ENCODE data around the gene RBM8A.

RBM8A gene

DNA sequence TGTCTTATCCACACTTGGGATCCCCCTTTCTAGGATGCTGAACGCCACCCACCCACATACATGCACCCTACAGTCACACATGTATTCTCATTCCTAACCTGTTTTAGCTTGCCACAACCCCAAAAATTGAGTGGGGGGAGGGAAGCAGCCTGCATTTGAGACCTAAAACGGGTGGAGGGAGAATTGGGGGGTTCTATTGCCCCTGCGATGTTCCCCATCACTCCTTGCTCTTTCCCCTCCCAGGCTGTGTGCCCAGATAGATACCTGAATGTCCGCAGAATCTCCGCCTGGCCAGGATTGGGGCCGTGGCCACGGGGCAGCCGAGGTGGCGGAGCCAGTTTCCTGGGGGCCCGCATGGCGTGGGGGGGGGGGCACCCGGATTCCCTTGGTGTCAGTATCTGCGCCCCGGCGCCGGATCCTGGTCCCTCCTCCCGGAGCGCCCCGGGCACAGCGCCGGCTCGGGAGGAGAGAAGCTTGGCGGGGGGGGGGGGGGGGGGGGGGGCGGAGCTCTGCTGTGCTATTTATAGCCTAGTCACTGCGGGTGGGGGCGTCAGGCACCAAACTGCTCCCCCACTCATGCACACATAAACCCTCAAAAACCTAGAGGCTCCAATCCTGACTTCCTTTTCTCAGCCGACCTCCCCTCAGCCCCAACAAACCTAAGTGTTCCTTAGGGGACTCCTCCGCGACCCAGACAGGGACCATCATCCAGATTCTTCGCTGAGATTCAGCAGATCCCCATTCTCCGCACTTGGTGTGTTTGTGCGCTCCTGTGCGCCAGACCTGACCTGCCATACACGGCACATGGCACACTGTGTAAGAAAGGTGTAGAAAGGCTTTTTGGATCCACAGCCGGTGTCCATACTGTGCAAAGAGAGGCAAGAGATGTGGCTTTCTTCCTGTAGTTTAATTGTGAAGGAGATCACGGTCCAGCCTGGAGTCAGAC lies 35.1 kb upstream of the RBM8A start:
- H4K20me1 ChIP-seq: no peaks in the 10 kb centered on the region
- H3K36me3 ChIP-seq: peaks cover 5% of the 10 kb centered on the region
- peak overlapping the region; percentile 76 for H3K9ac ChIP-seq
- peak overlapping the region; percentile 99 for H3K4me2 ChIP-seq
- peaks cover 7% of the 10 kb centered on the region for H3K9me3 ChIP-seq
- peaks cover 34% of the 10 kb centered on the region for H3K27me3 ChIP-seq
- no peak for TF ChIP-seq Cebpa-rat (IDR thresholded peaks at IDR 0.05)
- peak overlapping the region; percentile 79 for H3K4me3 ChIP-seq
- H3K4me1 ChIP-seq: peaks cover 64% of the 10 kb centered on the region
- H3K27ac ChIP-seq: no peak overlapping the region

GRCh38 chr1:145961425-145962156 lies 34.3 kb upstream of the RBM8A start:
- Histone ChIP-seq H3K4me3 (peak overlapping the region; percentile 79), H3K27ac (peak overlapping the region; percentile 72), H3K4me1 (peaks cover 67% of the 10 kb centered on the region), H3K9me3 (no peaks in the 10 kb centered on the region), H3K4me2 (peak overlapping the region; percentile 99), H4K20me1 (no peaks in the 10 kb centered on the region), H3K9ac (peak overlapping the region; percentile 76), H3K27me3 (peaks cover 34% of the 10 kb centered on the region), H3K36me3 (no peaks in the 10 kb centered on the region)
- no peak for TF ChIP-seq Cebpa-rat (IDR thresholded peaks at IDR 0.05)

DNA sequence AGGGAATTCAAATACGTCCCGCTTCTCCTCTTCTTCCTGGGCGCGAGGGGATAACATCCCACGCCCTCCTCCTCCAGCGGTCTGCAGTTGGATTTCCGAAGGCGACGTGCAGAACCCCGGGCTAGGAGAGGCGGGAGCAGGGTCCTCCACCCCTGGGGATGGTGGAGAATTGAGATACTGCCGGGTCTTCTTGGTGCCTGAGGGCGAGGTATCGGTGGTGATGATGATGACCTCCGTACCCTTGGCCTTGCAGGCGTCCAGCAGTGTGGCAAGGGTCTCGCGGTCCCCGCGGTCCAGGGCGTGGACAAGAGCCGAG lies 33.8 kb upstream of the RBM8A start:
- Histone ChIP-seq H3K27me3 (peaks cover 34% of the 10 kb centered on the region), H3K4me2 (peak overlapping the region; percentile 99), H3K4me3 (peak overlapping the region; percentile 79), H3K9me3 (no peaks in the 10 kb centered on the region), H4K20me1 (no peaks in the 10 kb centered on the region), H3K36me3 (no peaks in the 10 kb centered on the region), H3K4me1 (peaks cover 72% of the 10 kb centered on the region), H3K27ac (peak overlapping the region; percentile 72), H3K9ac (peak overlapping the region; percentile 76)
- TF ChIP-seq Cebpa-rat (IDR thresholded peaks at IDR 0.05): no peak

DNA sequence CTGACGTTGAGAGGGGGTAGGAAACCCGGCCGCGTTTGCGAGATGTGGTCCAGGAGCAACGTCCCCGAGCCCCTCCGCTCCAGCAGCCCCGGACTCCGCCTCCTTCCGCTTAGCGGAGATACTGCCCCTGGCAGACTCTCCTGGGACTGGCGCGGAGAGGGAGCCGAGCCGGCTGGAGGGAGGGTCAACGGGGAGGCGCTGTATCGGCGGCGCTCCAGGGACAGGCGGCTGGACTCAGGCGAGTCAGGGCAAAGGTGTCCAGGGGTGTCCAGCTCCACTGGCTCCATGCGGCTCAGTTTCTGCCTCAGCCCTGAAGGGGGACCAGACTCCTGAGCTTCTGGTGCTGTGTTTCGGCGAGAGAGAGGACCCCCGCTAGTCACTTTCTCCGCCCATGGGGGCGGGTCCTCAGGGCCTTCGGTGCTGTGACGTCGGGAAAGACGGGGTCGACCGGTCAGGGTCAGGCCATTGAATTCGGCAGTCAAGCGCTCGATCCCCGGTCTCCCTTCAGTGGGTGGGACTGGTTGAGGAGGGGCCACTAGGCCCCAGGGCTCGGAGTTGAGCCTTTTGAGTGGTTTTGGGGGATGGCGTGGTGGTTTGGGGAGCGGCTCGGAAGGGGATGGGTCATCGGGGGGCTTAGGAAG lies 33.3 kb upstream of the RBM8A start:
- H3K36me3 ChIP-seq: no peaks in the 10 kb centered on the region
- H3K4me2 ChIP-seq: peak overlapping the region; percentile 99
- TF ChIP-seq Cebpa-rat (IDR thresholded peaks at IDR 0.05): no peak
- peaks cover 34% of the 10 kb centered on the region for H3K27me3 ChIP-seq
- H3K27ac ChIP-seq: peak overlapping the region; percentile 72
- H3K9ac ChIP-seq: peak overlapping the region; percentile 76
- H4K20me1 ChIP-seq: no peaks in the 10 kb centered on the region
- H3K4me3 ChIP-seq: peak overlapping the region; percentile 79
- H3K4me1 ChIP-seq: peaks cover 75% of the 10 kb centered on the region
- no peaks in the 10 kb centered on the region for H3K9me3 ChIP-seq

DNA sequence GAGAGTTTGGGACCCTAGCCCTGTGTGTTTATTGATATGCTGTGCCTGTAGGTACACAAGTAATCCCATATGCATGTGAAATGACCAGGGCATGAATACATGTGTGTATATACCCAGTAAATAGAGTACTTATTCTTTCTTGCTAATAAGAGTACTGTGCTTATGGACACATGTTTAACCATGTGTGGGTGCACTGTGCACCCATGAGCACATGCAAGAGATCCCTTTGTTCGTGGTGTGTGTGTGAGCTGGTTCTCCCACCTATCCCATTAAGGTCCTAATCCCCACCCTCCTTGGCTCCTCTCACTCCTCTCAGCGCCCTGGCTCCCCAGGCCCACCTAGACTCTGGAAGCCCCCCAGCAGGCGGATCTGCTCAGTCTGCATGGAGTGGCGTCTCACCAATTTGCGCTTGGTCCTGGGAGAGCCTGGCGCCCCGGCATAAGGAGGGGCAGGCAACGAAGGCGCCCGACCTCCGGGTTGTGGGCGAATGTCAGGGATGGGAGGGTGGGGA lies 32.7 kb upstream of the RBM8A start:
- Histone ChIP-seq H3K4me1 (peaks cover 75% of the 10 kb centered on the region), H3K36me3 (no peaks in the 10 kb centered on the region), H3K9me3 (no peaks in the 10 kb centered on the region), H3K27ac (peak overlapping the region; percentile 72), H3K9ac (peak overlapping the region; percentile 76), H3K4me2 (peak overlapping the region; percentile 99), H3K4me3 (peak overlapping the region; percentile 79), H4K20me1 (peaks cover under 1% of the 10 kb centered on the region; the same call in 1 of the 2 replicates), H3K27me3 (peaks cover 34% of the 10 kb centered on the region)
- no peak for TF ChIP-seq Cebpa-rat (IDR thresholded peaks at IDR 0.05)

- H3K9me3 ChIP-seq: no peaks in the 10 kb centered on the region
- H3K27me3 ChIP-seq: peaks cover 34% of the 10 kb centered on the region
- H3K4me3 ChIP-seq: peak overlapping the region; percentile 79; the same call in 1 of the 2 replicates
- peak overlapping the region; percentile 99 for H3K4me2 ChIP-seq
- no peak overlapping the region for H3K27ac ChIP-seq
- peaks cover 6% of the 10 kb centered on the region; the same call in 1 of the 2 replicates for H3K36me3 ChIP-seq
- peaks cover 6% of the 10 kb centered on the region; the same call in 1 of the 2 replicates for H4K20me1 ChIP-seq
- peaks cover 81% of the 10 kb centered on the region for H3K4me1 ChIP-seq
- peak overlapping the region; percentile 76; the same call in 1 of the 2 replicates for H3K9ac ChIP-seq
- TF ChIP-seq Cebpa-rat (IDR thresholded peaks at IDR 0.05): no peak
Observed at GRCh38 chr1:145959333-145959732, 32.0 kb upstream of the RBM8A start.

DNA sequence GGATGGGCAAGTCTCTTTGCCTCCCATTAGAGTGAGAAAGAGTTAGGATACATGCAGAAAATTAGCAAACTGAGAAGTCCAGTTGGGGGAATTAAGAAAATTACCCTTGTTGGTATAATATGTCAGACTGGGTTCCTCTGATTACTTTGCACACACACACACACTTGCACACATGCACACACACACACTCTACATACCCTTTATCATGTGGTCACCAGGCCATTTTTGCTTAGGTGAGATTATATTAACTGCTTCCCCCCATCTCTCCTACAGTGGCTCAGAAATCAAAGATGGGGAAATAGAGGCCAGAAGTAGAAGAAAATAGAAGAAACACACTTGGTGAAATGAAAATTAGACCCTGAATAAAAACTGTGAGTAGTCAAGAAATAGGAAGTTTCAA lies 31.4 kb upstream of the RBM8A start:
- Histone ChIP-seq H4K20me1 (peaks cover 11% of the 10 kb centered on the region; the same call in 1 of the 2 replicates), H3K36me3 (peaks cover 10% of the 10 kb centered on the region), H3K27me3 (peaks cover 31% of the 10 kb centered on the region), H3K4me1 (peaks cover 77% of the 10 kb centered on the region), H3K4me3 (no peak overlapping the region), H3K27ac (no peak overlapping the region), H3K9me3 (no peaks in the 10 kb centered on the region), H3K9ac (no peak overlapping the region), H3K4me2 (peak overlapping the region; percentile 99)
- no peak for TF ChIP-seq Cebpa-rat (IDR thresholded peaks at IDR 0.05)

- Histone ChIP-seq H3K4me1 (peaks cover 66% of the 10 kb centered on the region), H3K27me3 (peaks cover 20% of the 10 kb centered on the region), H4K20me1 (peaks cover 12% of the 10 kb centered on the region; the same call in 1 of the 2 replicates), H3K4me2 (peak within 1 kb of the TSS; percentile 99), H3K36me3 (peaks cover 20% of the 10 kb centered on the region), H3K4me3 (peak within 1 kb of the TSS; percentile 79), H3K27ac (peak within 1 kb of the TSS; percentile 80), H3K9ac (peak within 1 kb of the TSS; percentile 82), H3K9me3 (no peaks in the 10 kb centered on the region)
- TF ChIP-seq Cebpa-rat (IDR thresholded peaks at IDR 0.05): no peak
Observed at GRCh38 chr1:145957443-145958319, 30.4 kb upstream of the RBM8A start, which contains the start of gene LIX1L. Gene LIX1L, minus strand, starts transcription at chr1:145958017. Its CDS starts 90 bp downstream, at chr1:145957927.
